Right kidney (tissue), 1 donor: Measurements from ENCODE around the gene TEX29.

Source experiments
- DNase-seq: peaks from one replicate; pipeline ENCODE4 v3.0.0-alpha.2; 2016

The TEX29 gene

GRCh38 chr13:111291908-111292307 lies 28.5 kb upstream of the TEX29 start:
- no peak for DNase-seq

GRCh38 chr13:111292710-111293485 lies 27.5 kb upstream of the TEX29 start:
- no peak for DNase-seq

- no peak for DNase-seq
Measured at GRCh38 chr13:111295886-111296285, 24.6 kb upstream of the TEX29 start.

GRCh38 chr13:111296417-111296816 lies 24.0 kb upstream of the TEX29 start:
- no peak for DNase-seq

- no peak for DNase-seq
Measured at GRCh38 chr13:111298214-111298975, 22.0 kb upstream of the TEX29 start.

- DNase-seq = no peak
Measured at GRCh38 chr13:111302045-111302726, 18.3 kb upstream of the TEX29 start.

GRCh38 chr13:111303559-111303958 lies 16.9 kb upstream of the TEX29 start:
- no peak for DNase-seq

- DNase-seq = no peak
Measured at GRCh38 chr13:111304041-111304544, 16.3 kb upstream of the TEX29 start.

- DNase-seq = no peak
Measured at GRCh38 chr13:111304603-111305289, 15.7 kb upstream of the TEX29 start.

- no peak for DNase-seq
Measured at GRCh38 chr13:111312944-111313590, 7.4 kb upstream of the TEX29 start.

GRCh38 chr13:111313911-111314425 lies 6.5 kb upstream of the TEX29 start:
- DNase-seq = no peak

- no peak for DNase-seq
Measured at GRCh38 chr13:111314852-111315251, 5.6 kb upstream of the TEX29 start.

- no peak for DNase-seq
Measured at GRCh38 chr13:111315347-111315995, 5.0 kb upstream of the TEX29 start.

GRCh38 chr13:111316161-111316730 lies 4.2 kb upstream of the TEX29 start:
- DNase-seq = no peak

- DNase-seq = no peak
Measured at GRCh38 chr13:111317042-111317550, 3.3 kb upstream of the TEX29 start.

GRCh38 chr13:111317571-111318345 lies 2.7 kb upstream of the TEX29 start:
- DNase-seq = no peak

- DNase-seq = no peak
Measured at GRCh38 chr13:111318386-111318785, 2.1 kb upstream of the TEX29 start.

- no peak for DNase-seq
Measured at GRCh38 chr13:111319521-111319920, 921 bp upstream of the TEX29 start.
